Kidney (tissue), 14 donors: Measurements from ENCODE around the gene CALD1. TPM values are rescaled to one million over a fixed set of nuclear protein-coding genes. Genes with fewer than 3 reads are reported as not detected.

ENCODE experiments used
- DNase-seq, 5 donors: peaks; one replicate each; pipeline ENCODE4 v3.0.0-alpha.2; 2013 to 2020
- FAIRE-seq: peaks from 2 replicates; lab custom pipeline; 2012; peaks lifted over from hg19 to GRCh38; lab: Jason Lieb, UNC
- H3K27ac ChIP-seq, 2 donors: one replicate each; pipeline ENCODE4 v1.7.0; 2013; ENCODE audit warnings: low read depth in 2 of 2, low read length in 2 of 2, inconsistent platforms in 1 of 2
- H3K27me3 ChIP-seq: one replicate; pipeline ENCODE4 v1.7.1; 2013; ENCODE audit warnings: low read length, inconsistent platforms; ENCODE audit not compliant: control insufficient read depth, insufficient read depth
- H3K36me3 ChIP-seq, 3 donors: one replicate each; pipeline versions ENCODE4 v1.7.0 to v1.7.1; 2013; ENCODE audit warnings: low read length in 3 of 3, control low read depth in 1 of 3, inconsistent platforms in 1 of 3; ENCODE audit not compliant: insufficient read depth in 3 of 3, control insufficient read depth in 2 of 3
- H3K4me1 ChIP-seq, 3 donors: one replicate each; pipeline versions ENCODE4 v1.7.0 to v1.7.1; 2013; ENCODE audit warnings: low read length in 3 of 3, inconsistent platforms in 1 of 3, low read depth in 1 of 3; ENCODE audit not compliant: control insufficient read depth in 2 of 3, insufficient read depth in 2 of 3
- H3K4me3 ChIP-seq, 3 donors: one replicate each; pipeline versions ENCODE4 v1.7.0 to v1.8.1; 2013; ENCODE audit warnings: low read length in 3 of 3, control low read depth in 1 of 3, inconsistent platforms in 1 of 3
- H3K9ac ChIP-seq, 3 donors: one replicate each; pipeline versions ENCODE4 v1.7.0 to v1.7.1; 2013; ENCODE audit warnings: low read length in 3 of 3, control low read depth in 1 of 3, inconsistent platforms in 1 of 3
- H3K9me3 ChIP-seq, 3 donors: one replicate each; pipeline versions ENCODE4 v1.7.0 to v1.7.1; 2013; ENCODE audit warnings: low read length in 3 of 3, control low read depth in 1 of 3, inconsistent platforms in 1 of 3; ENCODE audit not compliant: control insufficient read depth in 2 of 3, insufficient read depth in 1 of 3
- intact Hi-C: fragments of 100-400 bp; cut with DNase I; formaldehyde crosslinking; loops from one replicate; pipeline ENCODE4 v1.11.1; 2022
- polyA plus RNA-seq: library from polyadenylated mRNA; stranded (reverse); fragments of 350-450 nt; fragmentation: Illumina TruSeq; extraction: RNeasy Lipid Tissue Mini Kit (QIAGEN cat#74804); gene quantifications from one replicate; pipeline ENCODE4 v1.2.3, GENCODE V29; 2014; ENCODE audit warnings: low read depth, low replicate concordance; ENCODE audit not compliant: insufficient read depth
- total RNA-seq: library from RNA; stranded (reverse); fragmentation: NEBNext Ultra II Directional; extraction: Animal tissue kit (Norgen Biotek cat#: 25700); gene quantifications from one replicate; pipeline ENCODE4 v1.2.1, GENCODE V29; 2021
- TF ChIP-seq, protein P1 (sequence below): IDR thresholded peaks from 3 replicates; pipeline ENCODE4 v1.5.1; 2012; ENCODE audit warnings: mild to moderate bottlenecking, moderate library complexity, borderline replicate concordance; ENCODE audit not compliant: insufficient read depth; ENCODE audit errors: extremely low read depth
- donor health status: control.
- donor health status: control.
- donor health status: control.
- donor health status: control.
- donor health status: control.
- donor health status: DM: yes; HTN: yes; CAD: no.
- donor health status: Normal renal cell carcinoma (clear cell type).

Gene CALD1
- total and polyA plus RNA-seq, 2 donors from 2014 or later: 72.7 to 218 TPM

DNA sequence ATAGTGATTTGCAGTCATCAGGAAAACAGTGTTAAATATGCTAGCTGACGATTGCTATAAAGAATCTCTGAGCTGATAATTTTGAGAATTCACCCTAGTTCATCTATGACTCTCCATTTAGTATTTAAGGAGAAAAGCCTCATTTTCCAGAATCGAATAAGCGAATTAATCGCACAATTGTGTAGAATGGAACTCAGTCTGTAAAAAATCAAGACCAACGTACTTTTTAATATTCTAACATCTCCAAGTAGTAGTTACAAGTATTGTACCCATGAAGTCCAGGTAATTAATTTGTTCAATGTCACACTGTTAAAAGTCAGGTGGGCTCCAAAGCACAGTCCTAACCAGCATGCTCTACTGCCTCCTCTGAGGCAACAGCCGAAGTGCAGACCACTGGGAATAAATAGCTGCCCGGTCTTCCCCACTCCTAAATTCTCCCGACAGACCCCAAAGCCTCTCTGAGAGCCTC is 206.5 kb downstream of the CALD1 start:
- H3K4me1 ChIP-seq: peaks cover 0 to 5% (median 0%) of the 10 kb centered on the region in 3 donors
- no peaks in the 10 kb centered on the region for H3K9me3 ChIP-seq
- no peaks in the 10 kb centered on the region for H3K27me3 ChIP-seq
- peak overlapping the region; percentile 57 to 93 (median 87) for H3K9ac ChIP-seq
- DNase-seq (no peak), FAIRE-seq (no peak)
- TF ChIP-seq, protein P1, sequence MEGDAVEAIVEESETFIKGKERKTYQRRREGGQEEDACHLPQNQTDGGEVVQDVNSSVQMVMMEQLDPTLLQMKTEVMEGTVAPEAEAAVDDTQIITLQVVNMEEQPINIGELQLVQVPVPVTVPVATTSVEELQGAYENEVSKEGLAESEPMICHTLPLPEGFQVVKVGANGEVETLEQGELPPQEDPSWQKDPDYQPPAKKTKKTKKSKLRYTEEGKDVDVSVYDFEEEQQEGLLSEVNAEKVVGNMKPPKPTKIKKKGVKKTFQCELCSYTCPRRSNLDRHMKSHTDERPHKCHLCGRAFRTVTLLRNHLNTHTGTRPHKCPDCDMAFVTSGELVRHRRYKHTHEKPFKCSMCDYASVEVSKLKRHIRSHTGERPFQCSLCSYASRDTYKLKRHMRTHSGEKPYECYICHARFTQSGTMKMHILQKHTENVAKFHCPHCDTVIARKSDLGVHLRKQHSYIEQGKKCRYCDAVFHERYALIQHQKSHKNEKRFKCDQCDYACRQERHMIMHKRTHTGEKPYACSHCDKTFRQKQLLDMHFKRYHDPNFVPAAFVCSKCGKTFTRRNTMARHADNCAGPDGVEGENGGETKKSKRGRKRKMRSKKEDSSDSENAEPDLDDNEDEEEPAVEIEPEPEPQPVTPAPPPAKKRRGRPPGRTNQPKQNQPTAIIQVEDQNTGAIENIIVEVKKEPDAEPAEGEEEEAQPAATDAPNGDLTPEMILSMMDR: no peak
- intact Hi-C loops: no loop called here
- peak overlapping the region; percentile 91 to 97 for H3K27ac ChIP-seq
- peak overlapping the region; percentile 80 to 93 (median 82) for H3K4me3 ChIP-seq
- no peaks in the 10 kb centered on the region for H3K36me3 ChIP-seq

DNA sequence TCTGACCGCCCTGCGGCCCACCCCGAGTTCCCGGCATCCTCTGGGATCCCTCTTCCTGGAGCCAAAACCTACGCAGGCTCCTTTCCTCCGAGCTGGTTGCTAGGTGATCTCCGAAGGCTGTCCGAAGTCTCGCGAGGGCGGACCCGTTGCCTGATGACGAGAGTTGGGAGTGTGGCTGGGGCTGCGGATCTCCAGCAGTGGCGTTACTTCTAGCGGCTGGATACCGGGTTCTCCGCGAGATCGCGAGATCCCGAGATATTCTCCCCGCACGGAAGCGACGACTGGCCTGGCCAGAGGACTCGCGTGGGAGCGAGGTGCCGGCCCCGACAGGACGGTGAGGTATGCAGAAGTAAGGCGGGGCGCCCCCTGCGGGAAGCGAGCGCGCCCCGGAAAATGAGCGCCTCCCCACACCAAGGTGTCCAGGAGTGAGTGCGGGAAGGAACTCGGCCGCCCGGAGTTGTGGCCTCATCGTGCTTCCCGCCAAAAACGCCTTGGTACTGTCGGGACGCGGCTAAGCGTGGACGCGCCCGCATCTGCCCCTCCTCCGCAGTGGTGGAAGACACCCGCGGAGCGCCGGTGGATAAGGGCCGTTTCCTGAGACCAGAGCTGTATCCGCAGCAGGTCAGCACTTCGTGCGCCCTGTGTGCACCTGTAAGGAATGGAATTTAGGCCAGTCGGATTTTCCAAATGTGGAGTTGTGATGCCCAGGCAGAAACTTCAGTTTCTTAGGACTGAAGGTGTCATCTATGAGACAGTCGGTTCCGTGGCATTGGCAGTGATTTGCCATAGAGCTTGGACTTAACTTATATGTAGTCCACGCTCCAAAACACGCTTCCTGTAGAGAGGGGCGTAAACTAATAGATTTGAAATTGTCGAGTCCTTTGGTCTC is 207.2 kb downstream of the CALD1 start, which contains the start of gene AGBL3:
TSS of gene AGBL3 (plus strand) at position 146 of the 889 bp plus-strand sequence. CDS start 1,426 bp downstream, outside the sequence.
- H3K9me3 ChIP-seq: no peaks in the 10 kb centered on the region
- H3K4me1 ChIP-seq: peaks cover 0 to 12% (median 5%) of the 10 kb centered on the region in 3 donors
- intact Hi-C loops: no loop called here
- peak within 1 kb of the TSS; percentile 80 to 93 (median 82) for H3K4me3 ChIP-seq
- H3K27me3 ChIP-seq: no peaks in the 10 kb centered on the region
- TF ChIP-seq, protein P1: peak; percentile 40
- FAIRE-seq: no peak
- DNase-seq: peak; percentile 97 to 99 (median 98)
- H3K36me3 ChIP-seq: no peaks in the 10 kb centered on the region
- H3K9ac ChIP-seq: peak within 1 kb of the TSS; percentile 57 to 93 (median 87)
- H3K27ac ChIP-seq: peak within 1 kb of the TSS; percentile 91 to 97

DNA sequence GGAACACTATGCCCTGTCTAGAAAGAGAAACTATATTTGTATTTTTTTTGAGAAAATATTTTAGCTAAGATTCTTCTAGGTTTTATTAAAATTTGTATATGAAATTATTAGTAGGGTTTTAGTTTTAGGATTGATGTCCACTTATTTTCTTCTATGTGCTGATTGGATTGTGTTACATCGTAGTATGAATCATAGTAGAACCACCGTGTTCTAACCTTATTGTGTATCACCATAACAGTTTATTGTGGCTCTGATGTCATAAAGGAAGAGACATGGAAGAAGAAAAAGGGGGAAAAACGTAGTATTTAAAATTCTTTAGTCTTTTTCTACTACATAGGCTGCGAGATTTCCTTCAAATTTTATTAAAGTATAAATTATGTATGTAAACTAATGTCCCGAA is 208.7 kb downstream of the CALD1 start:
- no peak for DNase-seq
- no peak overlapping the region for H3K27ac ChIP-seq
- H3K9me3 ChIP-seq: no peaks in the 10 kb centered on the region
- H3K4me1 ChIP-seq: peaks cover 2 to 25% (median 9%) of the 10 kb centered on the region in 3 donors
- TF ChIP-seq, protein P1: no peak
- peak overlapping the region in 2 of 3 donors; percentile 27 to 36 for H3K4me3 ChIP-seq
- no peaks in the 10 kb centered on the region for H3K36me3 ChIP-seq
- H3K9ac ChIP-seq: no peak overlapping the region
- no peak for FAIRE-seq
- intact Hi-C loops: no loop called here
- H3K27me3 ChIP-seq: no peaks in the 10 kb centered on the region
